Activated CD8-positive, alpha-beta memory T cell treated with anti-CD3 and anti-CD28 coated beads for 48 hours (primary cell): ENCODE measurements around the gene MAPK7.

Source experiments
- DNase-seq, 3 experiments: peaks; one replicate each; pipeline ENCODE4 v3.0.0-alpha.2; 2020; ENCODE audit warnings: low read depth in 2 of 3, low spot score in 2 of 3

The MAPK7 gene

DNA sequence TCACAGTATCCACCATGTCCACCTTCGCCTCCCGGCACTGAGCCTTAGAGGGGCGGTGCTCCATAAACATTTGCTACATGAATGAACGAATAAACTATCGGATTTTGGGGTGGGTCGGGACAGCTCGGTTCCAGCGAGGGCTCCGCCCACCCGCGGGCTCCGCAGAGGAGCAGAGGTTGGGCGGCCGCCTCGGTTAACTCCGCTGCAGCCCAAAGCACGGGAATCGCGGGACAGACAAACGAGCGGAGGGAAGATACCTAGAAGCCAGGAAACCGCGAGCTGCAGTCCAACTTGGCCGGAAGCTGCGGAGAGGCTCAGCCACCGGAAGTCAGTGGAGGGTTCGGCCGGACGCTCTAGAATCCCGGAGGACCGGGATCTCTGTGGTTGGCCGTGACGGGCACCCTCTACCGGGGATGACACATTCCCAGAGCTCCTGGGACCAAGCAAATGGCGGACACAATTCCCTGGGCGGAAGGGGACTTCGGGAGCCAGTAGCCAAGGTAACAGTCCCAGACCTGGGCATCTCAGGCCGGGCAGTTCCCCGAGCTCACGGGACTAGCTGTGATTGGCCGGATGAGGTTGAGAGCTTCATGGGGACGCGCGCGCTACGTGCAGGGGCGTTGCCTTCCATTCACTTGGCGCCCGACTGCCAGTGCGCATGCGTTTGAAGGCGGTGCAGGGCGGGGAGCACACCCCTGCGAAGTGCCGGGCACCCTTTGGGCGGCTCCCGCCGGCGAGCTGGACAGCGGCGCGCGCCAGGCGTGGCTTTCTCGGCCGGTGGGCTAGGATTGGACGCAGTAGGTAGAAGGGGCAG is 489 bp upstream of the MAPK7 start:
- peak; percentile 78 to 95 (median 89) for DNase-seq

DNA sequence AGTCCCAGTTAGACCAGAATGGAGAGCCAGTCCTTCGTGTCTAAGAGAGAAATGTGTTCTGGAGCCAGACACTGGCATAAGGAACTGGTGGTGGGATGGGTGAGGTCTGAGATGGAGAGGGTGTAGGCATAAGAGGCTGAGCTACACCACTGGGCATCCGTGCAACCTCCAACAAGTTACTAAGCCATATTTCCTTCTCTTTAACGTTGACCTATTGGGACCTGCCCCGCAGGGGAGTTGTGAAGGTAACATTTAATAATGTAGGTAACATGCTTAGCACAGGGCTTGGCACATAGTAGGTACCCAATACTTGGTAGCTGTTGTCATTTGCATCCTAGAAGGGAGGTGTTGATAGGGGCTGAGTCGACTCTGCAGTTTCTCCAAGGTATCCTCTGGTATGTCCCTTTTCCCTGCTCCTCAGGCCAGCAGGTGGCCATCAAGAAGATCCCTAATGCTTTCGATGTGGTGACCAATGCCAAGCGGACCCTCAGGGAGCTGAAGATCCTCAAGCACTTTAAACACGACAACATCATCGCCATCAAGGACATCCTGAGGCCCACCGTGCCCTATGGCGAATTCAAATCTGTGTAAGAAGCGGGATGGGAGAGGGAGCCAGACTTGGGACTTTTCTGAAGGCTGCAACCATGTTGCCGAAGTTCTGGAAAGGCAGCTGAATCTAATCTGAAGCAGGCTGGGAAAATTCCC is 1.2 kb downstream of the MAPK7 start:
- no peak for DNase-seq

DNA sequence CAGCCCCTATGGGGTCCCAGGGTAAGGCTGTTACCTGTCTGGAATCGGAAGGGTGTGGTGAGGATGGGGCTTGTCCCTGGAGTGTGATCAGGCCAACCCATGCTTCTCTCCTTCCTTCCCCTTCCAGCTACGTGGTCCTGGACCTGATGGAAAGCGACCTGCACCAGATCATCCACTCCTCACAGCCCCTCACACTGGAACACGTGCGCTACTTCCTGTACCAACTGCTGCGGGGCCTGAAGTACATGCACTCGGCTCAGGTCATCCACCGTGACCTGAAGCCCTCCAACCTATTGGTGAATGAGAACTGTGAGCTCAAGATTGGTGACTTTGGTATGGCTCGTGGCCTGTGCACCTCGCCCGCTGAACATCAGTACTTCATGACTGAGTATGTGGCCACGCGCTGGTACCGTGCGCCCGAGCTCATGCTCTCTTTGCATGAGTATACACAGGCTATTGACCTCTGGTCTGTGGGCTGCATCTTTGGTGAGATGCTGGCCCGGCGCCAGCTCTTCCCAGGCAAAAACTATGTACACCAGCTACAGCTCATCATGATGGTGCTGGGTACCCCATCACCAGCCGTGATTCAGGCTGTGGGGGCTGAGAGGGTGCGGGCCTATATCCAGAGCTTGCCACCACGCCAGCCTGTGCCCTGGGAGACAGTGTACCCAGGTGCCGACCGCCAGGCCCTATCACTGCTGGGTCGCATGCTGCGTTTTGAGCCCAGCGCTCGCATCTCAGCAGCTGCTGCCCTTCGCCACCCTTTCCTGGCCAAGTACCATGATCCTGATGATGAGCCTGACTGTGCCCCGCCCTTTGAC is 2.4 kb downstream of the MAPK7 start:
- no peak for DNase-seq

DNA sequence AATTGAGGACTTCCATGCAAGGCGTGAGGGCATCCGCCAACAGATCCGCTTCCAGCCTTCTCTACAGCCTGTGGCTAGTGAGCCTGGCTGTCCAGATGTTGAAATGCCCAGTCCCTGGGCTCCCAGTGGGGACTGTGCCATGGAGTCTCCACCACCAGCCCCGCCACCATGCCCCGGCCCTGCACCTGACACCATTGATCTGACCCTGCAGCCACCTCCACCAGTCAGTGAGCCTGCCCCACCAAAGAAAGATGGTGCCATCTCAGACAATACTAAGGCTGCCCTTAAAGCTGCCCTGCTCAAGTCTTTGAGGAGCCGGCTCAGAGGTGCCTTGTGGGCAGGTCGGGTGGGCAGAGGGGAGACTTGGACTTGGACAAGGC is 3.1 kb downstream of the MAPK7 start:
- DNase-seq = no peak

DNA sequence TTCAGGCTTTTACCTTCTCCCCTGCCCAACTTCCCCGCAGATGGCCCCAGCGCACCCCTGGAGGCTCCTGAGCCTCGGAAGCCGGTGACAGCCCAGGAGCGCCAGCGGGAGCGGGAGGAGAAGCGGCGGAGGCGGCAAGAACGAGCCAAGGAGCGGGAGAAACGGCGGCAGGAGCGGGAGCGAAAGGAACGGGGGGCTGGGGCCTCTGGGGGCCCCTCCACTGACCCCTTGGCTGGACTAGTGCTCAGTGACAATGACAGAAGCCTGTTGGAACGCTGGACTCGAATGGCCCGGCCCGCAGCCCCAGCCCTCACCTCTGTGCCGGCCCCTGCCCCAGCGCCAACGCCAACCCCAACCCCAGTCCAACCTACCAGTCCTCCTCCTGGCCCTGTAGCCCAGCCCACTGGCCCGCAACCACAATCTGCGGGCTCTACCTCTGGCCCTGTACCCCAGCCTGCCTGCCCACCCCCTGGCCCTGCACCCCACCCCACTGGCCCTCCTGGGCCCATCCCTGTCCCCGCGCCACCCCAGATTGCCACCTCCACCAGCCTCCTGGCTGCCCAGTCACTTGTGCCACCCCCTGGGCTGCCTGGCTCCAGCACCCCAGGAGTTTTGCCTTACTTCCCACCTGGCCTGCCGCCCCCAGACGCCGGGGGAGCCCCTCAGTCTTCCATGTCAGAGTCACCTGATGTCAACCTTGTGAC is 3.6 kb downstream of the MAPK7 start:
- no peak for DNase-seq

DNA sequence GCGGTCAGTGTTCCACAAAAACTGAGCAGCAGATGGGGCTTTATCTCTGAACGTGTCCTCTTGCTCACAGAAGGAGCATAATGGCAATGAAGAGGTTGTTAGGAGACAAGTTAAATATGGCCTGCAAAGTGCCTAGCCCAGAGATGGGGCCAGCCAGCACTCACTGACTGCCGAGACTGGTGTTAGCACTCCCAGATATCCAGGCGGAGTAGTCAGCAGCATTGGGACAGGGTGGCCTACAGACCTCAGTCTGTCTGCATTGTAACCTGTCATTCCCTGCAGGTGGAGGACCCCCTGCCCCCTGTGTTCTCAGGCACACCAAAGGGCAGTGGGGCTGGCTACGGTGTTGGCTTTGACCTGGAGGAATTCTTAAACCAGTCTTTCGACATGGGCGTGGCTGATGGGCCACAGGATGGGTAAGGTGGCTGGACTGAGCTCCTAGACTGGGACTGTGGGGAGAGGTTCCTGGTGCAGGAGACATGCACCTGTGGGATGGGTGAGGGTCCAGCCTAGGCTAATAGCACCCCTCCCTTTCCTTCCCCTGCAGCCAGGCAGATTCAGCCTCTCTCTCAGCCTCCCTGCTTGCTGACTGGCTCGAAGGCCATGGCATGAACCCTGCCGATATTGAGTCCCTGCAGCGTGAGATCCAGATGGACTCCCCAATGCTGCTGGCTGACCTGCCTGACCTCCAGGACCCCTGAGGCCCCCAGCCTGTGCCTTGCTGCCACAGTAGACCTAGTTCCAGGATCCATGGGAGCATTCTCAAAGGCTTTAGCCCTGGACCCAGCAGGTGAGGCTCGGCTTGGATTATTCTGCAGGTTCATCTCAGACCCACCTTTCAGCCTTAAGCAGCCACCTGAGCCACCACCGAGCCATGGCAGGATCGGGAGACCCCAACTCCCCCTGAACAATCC is 4.5 kb downstream of the MAPK7 start:
- DNase-seq = no peak

DNA sequence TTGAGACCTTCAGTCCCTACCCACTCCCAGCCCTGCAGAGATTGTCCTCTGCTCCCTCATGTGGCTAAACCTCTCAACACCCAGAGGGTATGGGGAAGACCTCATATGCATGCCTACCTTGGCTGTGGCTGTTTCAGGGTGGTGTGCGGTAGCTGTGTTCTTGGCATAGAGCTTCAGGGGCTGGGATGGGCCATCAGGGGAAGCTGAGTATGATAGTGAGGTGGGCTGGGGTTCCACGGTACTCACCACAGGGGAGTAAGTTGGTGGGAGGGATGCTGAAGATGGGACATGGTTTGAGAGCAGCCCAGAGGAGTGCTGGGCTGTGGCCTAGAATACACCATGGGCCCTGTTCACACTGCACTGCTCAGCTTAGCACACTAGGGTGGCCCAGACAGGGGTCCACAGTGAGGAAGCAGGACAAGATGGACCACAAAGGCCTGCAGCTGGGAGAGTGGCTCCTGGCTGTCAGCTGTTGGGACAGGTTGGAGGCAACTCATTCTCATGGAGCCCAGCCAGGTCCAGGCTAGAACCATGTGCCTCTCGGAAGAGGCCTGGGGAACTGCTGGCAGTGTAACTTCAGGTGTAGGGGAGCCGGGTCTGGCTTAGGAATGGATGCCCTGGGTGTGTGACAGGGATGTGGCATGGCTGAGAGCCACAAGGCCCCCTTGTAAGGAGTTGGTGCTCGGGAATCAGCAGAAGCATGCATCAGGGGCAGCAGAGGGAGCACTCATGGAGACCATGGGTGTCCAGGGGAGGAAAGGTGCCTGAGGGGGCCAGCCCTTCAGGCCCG is 5.6 kb downstream of the MAPK7 start:
- no peak for DNase-seq

DNA sequence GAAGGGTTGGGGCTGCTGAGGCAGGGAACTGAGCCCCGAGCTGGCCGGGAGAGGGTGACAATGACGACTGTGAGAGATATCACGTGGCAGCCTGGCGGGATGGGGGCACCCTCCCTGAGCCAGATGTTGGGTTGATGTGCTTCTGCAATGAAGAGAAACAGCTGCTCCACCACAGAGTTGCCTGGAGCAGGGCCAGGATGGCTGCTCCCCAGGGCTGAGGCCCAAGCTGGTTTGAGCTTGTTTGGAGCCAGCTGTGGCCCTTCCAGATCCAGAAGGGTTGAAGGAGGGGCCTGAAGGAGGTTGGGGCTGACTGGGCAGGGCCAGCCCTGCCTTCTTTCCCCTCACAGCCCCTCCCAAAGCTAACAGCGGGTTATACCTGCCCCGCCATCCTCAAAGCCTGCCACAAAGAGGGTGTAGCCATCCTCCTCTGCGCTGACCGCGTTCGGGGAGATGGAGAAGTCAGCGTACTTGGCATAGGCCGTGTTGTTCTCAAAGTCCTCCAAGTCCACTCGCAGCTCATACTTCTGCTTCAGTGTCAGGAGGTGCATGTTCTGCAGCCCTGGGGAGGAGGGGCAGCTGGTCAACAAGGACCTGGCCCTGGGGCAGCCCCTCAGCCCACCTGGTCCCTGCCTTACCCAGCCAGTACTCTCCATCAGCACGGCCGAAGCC is 6.6 kb downstream of the MAPK7 start:
- DNase-seq = no peak

DNA sequence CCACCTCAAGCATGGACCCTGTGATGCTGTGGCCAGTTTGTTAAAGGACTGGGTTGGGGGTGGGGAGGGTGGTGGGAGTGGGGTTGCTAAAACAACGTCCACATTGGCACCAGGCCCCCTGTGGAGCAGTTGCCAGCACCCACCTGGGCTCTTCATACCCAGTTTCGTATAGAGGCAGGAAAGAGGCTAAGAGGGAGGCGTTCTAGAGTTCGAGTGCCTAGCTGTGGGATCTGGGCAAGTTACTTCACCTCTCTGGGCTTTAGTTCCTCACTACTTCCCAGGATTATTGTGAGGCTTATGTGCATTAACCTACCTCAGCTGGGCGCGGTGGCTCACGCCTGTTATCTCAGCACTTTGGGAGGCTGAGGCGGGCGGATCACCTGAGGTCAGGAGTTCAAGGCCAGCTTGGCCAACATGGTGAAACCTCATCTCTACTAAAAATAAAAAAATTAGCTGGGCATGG is 7.3 kb downstream of the MAPK7 start:
- no peak for DNase-seq

DNA sequence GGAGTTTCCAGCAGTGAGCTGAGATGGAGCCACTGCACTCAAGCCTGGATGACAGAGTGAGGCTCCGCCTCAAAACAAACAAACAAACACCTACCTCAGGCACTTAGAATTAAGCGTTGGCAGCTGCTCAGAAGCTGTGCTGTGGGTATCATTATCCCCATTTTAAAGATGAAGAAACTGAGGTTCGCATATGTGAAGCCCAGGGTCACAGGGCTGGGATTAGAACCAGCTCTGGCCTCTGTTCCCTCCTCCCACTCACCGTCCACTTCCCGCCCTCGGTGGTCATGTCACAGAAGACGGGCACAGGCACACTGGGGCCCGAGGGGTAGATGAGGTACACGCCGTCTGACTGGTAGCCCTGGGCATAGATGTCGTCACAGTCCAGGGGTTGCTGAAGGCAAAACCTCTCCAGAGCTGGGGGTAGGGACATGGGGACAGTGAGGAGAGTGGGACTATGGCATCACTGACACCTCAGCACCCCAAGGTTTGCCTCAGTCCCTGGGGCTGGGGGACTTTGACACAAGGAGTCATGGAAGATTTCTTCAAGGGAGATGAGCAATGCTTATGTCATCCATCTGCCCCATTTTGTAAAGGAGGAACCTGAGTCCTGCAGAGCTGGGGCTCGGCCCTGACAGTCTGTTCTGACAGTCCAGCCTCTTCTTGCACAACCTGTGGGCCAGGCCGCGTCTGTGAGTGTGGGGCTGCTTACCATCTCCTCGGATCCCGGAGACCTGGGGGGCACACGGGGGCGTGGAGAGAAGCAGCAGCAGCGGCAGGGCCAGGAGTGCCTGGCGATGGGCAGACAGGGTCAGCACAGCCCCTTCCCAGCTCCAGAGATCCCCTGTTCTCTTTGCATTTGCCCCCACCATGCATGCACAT is 8.0 kb downstream of the MAPK7 start:
- no peak for DNase-seq

DNA sequence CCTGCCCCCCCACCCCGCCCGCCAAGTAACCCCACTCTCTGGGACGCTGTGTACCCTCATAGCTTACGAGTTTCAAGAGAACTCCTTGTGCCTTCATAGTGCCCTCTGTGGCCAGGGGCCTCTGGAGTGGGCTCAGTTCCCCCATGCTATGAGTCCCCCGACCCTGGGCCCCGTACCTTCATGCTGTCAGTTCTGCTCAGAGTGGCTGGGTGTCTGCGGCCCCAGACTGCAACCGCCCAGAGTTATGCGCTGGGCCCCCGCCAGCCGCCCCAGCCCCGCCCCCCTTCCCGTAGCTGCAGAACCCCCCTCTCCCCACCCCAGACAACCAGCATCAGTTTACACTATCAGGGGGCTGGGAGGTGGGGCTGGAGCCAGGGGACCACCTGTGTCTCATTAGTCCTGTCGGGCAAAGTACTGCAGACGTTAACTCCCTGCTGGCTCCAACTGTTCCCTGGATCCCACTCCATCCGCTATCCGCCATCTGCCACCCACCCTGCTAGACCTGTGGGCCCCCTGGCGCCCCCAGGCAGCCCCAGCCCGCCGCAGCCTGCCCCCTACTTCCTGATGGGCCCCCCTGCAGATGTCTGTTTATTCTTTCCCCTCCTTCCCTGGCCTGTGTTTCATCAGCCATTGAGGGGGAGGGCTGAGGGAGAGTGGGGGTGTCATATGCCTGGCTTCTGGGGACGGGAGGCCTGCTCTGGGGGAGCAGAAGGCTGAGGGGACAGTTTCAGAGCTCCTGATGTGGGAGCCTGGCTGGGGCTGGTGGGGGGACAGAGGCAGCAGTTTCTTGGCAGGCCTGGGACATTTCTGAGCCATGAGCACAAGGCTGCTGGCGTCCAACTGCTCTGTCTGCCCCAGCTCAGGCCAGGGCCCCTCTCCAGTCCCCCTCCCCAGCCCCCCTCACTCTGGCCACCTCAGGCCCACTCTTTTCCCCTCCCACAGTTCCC is 8.9 kb downstream of the MAPK7 start, which contains the start of gene MFAP4:
Gene MFAP4, minus strand, starts transcription at position 217 of the 947 bp plus-strand sequence. Its CDS starts 35 bp downstream, at position 182.
- DNase-seq = no peak

DNA sequence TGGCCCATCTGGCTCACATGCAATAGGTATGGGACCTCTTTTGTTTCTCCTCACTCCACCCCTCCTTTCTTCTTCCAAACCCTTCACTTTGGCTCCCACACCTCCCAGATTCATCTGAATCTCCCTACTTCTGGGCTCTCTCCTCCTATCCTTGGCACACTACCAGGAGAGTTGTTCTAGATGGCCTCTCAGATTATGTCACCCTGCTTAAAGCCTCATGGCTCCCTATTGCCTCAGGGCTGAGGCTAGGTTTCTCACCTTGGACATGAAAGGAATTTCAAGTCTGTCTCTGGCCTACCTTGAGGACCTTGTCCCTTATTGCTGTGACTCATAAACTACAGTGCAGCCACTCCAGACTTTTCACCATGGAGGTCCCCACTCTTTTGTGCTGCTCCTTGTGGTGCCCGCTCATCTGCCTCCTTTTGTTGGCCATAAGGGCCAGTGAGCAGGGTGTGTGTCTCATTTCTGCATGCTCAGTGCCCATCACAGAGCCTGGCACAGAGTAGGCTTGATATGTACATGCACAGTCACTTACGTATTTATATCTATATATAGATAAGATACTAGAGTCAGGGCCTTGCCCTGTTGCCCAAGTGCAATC is 9.7 kb downstream of the MAPK7 start:
- no peak for DNase-seq

DNA sequence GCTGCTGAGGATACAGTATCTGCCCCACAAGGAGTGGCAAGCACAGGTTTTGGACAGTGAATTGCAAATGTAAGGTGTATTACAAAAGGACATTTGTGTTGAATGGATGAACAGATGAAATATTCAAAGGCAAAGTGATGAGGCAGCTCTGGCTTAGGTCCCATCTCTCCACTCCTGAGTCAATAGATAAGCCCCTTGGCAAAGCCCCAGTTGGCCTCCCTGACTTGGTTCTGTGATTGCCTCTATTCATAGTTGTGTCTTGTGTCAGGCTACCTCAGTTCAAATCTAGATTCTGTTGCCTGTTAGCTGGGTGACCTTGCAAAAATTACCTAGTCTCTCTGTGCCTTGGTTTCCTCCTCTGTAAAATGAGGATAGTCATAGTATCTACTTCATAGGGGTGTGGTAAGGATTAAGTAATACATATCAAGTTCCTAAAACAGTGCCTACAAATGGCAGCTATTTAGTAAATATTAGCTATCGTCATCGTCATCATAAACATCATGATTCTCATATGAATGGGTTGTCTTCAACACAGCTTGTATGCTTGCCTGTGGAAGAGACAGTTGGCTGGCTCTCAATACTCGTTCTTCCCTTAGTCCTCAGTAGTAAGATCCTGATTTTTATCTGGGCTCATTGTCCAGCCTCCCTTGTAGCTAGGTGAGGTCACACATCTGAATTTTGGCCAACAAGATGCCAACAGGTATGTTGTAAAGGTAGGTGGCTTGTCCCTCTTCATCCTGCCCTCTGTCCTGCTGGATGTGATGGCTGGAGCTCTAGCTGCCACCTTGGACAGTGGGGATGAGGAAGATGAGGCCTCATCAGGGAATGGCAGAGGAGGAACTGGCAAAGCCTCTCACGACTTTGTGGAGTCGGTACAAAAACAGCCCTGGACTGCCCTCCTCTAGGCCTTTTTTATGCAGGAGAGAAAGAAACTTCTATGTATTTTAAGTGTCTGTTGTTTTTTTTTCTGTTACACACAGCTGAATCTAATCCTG is 10.8 kb downstream of the MAPK7 start:
- no peak for DNase-seq

DNA sequence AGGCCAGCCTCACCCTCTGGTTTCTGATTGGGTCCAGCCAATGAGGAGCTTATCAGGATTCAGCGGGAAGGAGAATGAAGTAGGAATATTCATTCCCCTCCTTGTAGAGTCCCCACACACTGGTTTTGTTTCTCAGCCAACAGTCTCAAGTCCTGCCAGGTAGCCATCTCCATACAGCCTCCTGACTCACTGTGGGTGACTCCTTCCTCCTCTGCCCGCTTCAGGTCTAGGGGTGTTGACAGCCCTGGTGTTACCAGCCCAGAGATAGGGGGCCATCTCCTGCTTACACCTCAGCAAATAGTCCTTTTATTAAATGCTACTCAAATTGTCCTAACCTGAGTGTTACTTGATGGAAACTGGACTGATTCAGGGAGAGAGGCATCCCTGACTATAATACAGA is 12.7 kb downstream of the MAPK7 start:
- DNase-seq = no peak

DNA sequence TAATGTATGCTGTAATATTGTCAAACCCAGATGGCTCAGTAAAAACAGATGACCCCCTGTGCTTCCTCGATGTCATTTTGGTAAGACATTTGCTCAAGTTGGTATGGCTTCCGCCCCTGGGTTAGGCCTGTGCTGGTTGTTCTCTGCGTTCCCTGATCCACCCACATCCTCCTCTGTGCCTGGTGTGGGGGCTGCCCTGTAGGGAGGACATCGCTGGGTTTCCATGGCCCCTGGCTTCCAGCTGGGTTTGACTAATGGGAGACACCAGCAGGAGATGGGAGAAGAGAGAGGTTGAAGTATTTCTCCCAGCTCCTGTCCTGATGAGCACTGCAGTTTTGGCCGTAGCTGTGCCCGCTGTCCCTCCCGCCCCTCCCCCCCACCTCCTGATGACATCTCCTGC is 13.1 kb downstream of the MAPK7 start:
- DNase-seq = no peak
